Left colon (tissue), 2 donors: ENCODE measurements around the gene ANTXR1. TPM values are rescaled to one million over a fixed set of nuclear protein-coding genes. Genes with fewer than 3 reads are reported as not detected.

ENCODE experiments used
- ATAC-seq: fragments of 200-7000 bp; cut with Tn5 transposase; one replicate; pipeline ENCODE4 v1.9.1; 2020; ENCODE audit warnings: mild to moderate bottlenecking, moderate library complexity
- DNase-seq, 2 donors: peaks; one replicate each; pipeline ENCODE4 v3.0.0-alpha.2; 2020
- intact Hi-C, 2 donors: fragments of 100-400 bp; cut with DNase I in 1 of 2; cut with micrococcal nuclease in 1 of 2; formaldehyde crosslinking; loops; one replicate each; pipeline versions ENCODE4 v1.11.2 to v1.14.0; 2022; cut with DNase I, micrococcal nuclease
- total RNA-seq, 2 donors: library from RNA; stranded (reverse); fragmentation: NEBNext Ultra II Directional; extraction: Animal tissue kit (Norgen Biotek cat#: 25700); gene quantifications; one replicate each; pipeline ENCODE4 v1.2.1, GENCODE V29; 2021
- donor health status: DM: no; HTN: no; CAD: no.
- donor health status: DM: yes; HTN: yes; CAD: no.

The ANTXR1 gene
- total RNA-seq, 2 donors from 2014 or later, result 13.8 to 17.3 TPM

- no peak for DNase-seq
- intact Hi-C loops, result no loop called here
- ATAC-seq, result no peak
These were observed 100.6 kb downstream of the ANTXR1 start for GRCh38 chr2:69113627-69114026.

- ATAC-seq (no peak), DNase-seq (no peak)
These were observed 101.6 kb downstream of the ANTXR1 start for GRCh38 chr2:69114534-69114933.

GRCh38 chr2:69116438-69116837 is 103.5 kb downstream of the ANTXR1 start:
- intact Hi-C loops, result no loop called here
- DNase-seq (no peak), ATAC-seq (no peak)

More at GRCh38 chr2:69114534-69114933, 101.6 kb downstream of the ANTXR1 start:
- intact Hi-C loops, result no loop called here

GRCh38 chr2:69118609-69119008 is 105.6 kb downstream of the ANTXR1 start:
- intact Hi-C loops, result no loop called here
- DNase-seq (no peak), ATAC-seq (no peak)

- DNase-seq (no peak), ATAC-seq (no peak)
- intact Hi-C loops, result no loop called here
These were observed 106.3 kb downstream of the ANTXR1 start for GRCh38 chr2:69119104-69119894.

- intact Hi-C loops, result no loop called here
- DNase-seq (no peak), ATAC-seq (no peak)
These were observed 109.3 kb downstream of the ANTXR1 start for GRCh38 chr2:69122271-69122670.

GRCh38 chr2:69123182-69123581 is 110.2 kb downstream of the ANTXR1 start:
- no peak for ATAC-seq
- DNase-seq, result no peak
- intact Hi-C loops, result no loop called here

GRCh38 chr2:69124343-69124742 is 111.4 kb downstream of the ANTXR1 start:
- ATAC-seq (no peak), DNase-seq (no peak)
- intact Hi-C loops, result no loop called here

- ATAC-seq, result no peak
- intact Hi-C loops, result no loop called here
- DNase-seq, result no peak
These were observed 112.8 kb downstream of the ANTXR1 start for GRCh38 chr2:69125816-69126215.

GRCh38 chr2:69126341-69126740 is 113.4 kb downstream of the ANTXR1 start:
- DNase-seq (no peak), ATAC-seq (no peak)
- intact Hi-C loops, result no loop called here

GRCh38 chr2:69131452-69131851 is 118.5 kb downstream of the ANTXR1 start:
- DNase-seq, result no peak
- intact Hi-C loops, result no loop called here
- ATAC-seq, result no peak

- intact Hi-C loops, result no loop called here
- ATAC-seq (no peak), DNase-seq (no peak)
These were observed 119.2 kb downstream of the ANTXR1 start for GRCh38 chr2:69131983-69132675.

GRCh38 chr2:69132960-69133590 is 120.1 kb downstream of the ANTXR1 start:
- no peak for DNase-seq
- intact Hi-C loops, result no loop called here
- ATAC-seq, result no peak

GRCh38 chr2:69133898-69134297 is 120.9 kb downstream of the ANTXR1 start:
- intact Hi-C loops, result no loop called here
- ATAC-seq, result no peak
- DNase-seq, result no peak

- ATAC-seq, result no peak
- DNase-seq, result no peak
- intact Hi-C loops, result no loop called here
These were observed 121.4 kb downstream of the ANTXR1 start for GRCh38 chr2:69134306-69134945.

- DNase-seq, result no peak
- intact Hi-C loops, result no loop called here
- ATAC-seq, result peak; percentile 76
These were observed 125.3 kb downstream of the ANTXR1 start for GRCh38 chr2:69138247-69138772.

- intact Hi-C loops, result no loop called here
- ATAC-seq (peak; percentile 87), DNase-seq (peak; percentile 35 to 70)
These were observed 125.9 kb downstream of the ANTXR1 start for GRCh38 chr2:69138793-69139459.

- DNase-seq (no peak), ATAC-seq (no peak)
- intact Hi-C loops, result no loop called here
These were observed 127.0 kb downstream of the ANTXR1 start for GRCh38 chr2:69139778-69140670.
